Fibroblast of lung (primary cell): ENCODE measurements around the gene CAPG.

ENCODE experiments used
- CTCF ChIP-seq, 2 donors: IDR thresholded peaks in 1 of 2; conservative IDR thresholded peaks in 1 of 2; 1 replicate in 1 of 2; 2 replicates in 1 of 2; pipeline ENCODE4 v1.5.1; 2011 to 2012; ENCODE audit warnings: low read length in 2 of 2, control low read depth in 1 of 2, inconsistent platforms in 1 of 2, low read depth in 1 of 2, mild to moderate bottlenecking in 1 of 2
- EZH2 ChIP-seq: IDR thresholded peaks from 2 replicates; pipeline ENCODE4 v1.5.1; 2012; ENCODE audit warnings: low read length, control low read depth, mild to moderate bottlenecking; ENCODE audit errors: missing control alignments

GRCh38 chr2:85399183-85399455 is 11.0 kb downstream of the CAPG start:
- TF ChIP-seq CTCF (conservative IDR thresholded peaks at IDR 0.05 in 1 of 2, IDR thresholded peaks at IDR 0.05 in 1 of 2; ENCODE audit: low read depth in 1 of 2, low read length in 2 of 2) = no peak
- TF ChIP-seq EZH2 = no peak
